HFF-Myc (cell line): Measurements from ENCODE around the gene LY6G6F.

Experiments
- DNase-seq: peaks from one replicate; pipeline ENCODE4 v3.0.0-alpha.2; 2011; ENCODE audit warnings: low read depth; ENCODE audit errors: extremely low read depth
- H3K4me3 ChIP-seq: replicated peaks from 2 replicates; pipeline ENCODE4 v1.5.1; 2011; ENCODE audit warnings: low read depth, mild to moderate bottlenecking, control low read depth, low read length
- TF ChIP-seq, protein P1 (sequence below): IDR thresholded peaks from 2 replicates; pipeline ENCODE4 v1.5.1; 2012; ENCODE audit warnings: mild to moderate bottlenecking, low read depth, low read length, control low read depth; ENCODE audit errors: missing control alignments

The LY6G6F gene

DNA sequence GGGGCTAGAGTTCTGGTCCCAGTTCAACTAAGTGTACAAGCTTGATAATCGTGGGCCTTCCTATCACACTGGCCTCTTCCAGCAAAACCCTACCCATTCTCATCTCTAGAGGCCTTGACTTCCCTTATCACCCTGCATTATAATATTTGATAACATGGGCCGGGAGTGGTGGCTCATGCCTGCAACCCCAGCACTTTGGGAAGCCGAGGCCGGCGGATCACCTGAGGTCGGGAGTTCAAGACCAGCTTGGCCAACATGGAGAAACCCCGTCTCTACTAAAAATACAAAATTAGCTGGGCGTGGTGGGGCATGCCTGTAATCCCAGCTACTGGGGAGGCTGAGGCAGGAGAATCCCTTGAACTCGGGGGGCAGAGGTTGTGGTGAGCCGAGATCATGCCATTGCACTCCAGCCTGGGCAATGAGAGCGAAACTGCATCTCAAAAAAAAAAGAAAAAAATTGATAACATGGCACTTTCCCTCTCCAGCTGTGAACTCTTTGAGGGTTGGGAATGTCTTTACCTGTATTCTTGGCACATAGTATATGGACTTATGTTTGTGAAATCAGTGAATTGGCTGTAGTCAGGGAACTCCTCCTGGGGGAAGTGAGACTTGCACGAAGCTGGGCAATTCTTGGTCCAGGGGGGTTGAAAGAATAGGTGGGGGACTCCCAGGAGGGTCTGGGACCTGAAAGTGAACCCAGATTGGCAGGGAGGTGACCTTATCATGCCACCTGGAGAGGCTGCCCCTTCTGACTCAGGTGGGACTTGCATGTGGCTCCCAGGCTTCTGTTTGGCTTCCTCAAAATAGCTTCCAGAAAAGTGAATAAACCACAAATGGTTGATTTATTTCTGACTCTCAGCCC lies 45.2 kb upstream of the LY6G6F start:
- no peak for DNase-seq
- TF ChIP-seq, protein P1, sequence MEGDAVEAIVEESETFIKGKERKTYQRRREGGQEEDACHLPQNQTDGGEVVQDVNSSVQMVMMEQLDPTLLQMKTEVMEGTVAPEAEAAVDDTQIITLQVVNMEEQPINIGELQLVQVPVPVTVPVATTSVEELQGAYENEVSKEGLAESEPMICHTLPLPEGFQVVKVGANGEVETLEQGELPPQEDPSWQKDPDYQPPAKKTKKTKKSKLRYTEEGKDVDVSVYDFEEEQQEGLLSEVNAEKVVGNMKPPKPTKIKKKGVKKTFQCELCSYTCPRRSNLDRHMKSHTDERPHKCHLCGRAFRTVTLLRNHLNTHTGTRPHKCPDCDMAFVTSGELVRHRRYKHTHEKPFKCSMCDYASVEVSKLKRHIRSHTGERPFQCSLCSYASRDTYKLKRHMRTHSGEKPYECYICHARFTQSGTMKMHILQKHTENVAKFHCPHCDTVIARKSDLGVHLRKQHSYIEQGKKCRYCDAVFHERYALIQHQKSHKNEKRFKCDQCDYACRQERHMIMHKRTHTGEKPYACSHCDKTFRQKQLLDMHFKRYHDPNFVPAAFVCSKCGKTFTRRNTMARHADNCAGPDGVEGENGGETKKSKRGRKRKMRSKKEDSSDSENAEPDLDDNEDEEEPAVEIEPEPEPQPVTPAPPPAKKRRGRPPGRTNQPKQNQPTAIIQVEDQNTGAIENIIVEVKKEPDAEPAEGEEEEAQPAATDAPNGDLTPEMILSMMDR, result no peak
- H3K4me3 ChIP-seq, result peak overlapping the region; percentile 71

DNA sequence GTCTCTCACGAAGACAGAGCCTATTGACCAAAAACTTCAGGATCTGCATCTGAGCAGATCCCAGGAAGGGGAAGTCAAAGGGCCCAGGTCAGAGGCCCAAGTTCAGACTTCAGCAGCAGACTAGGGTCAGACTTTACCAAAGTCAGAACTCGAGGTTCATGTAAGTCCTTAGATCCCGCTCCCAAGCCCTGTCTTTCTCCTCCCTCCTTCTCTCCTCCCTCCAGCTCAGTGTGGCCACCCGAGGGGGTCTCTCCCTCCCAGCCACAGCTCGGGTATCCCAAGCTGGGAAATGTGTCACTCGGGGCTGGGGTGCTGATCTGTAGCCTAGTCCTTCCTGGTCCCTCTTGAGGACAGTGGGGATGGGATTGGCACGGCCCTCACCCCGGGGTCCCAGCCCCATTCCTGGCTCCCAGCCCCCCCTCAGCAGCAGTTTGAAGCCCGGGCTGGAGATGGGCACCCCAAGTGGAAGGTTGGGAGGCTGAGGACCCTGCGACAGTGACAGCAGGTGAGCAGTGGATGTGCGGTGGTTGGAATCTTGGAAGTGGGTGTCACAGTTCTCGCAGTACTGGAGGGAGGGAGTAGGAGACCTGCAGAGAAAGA lies 44.4 kb upstream of the LY6G6F start:
- TF ChIP-seq, protein P1, result no peak
- DNase-seq, result no peak
- peak overlapping the region; percentile 97; the same call in 1 of the 2 replicates for H3K4me3 ChIP-seq

DNA sequence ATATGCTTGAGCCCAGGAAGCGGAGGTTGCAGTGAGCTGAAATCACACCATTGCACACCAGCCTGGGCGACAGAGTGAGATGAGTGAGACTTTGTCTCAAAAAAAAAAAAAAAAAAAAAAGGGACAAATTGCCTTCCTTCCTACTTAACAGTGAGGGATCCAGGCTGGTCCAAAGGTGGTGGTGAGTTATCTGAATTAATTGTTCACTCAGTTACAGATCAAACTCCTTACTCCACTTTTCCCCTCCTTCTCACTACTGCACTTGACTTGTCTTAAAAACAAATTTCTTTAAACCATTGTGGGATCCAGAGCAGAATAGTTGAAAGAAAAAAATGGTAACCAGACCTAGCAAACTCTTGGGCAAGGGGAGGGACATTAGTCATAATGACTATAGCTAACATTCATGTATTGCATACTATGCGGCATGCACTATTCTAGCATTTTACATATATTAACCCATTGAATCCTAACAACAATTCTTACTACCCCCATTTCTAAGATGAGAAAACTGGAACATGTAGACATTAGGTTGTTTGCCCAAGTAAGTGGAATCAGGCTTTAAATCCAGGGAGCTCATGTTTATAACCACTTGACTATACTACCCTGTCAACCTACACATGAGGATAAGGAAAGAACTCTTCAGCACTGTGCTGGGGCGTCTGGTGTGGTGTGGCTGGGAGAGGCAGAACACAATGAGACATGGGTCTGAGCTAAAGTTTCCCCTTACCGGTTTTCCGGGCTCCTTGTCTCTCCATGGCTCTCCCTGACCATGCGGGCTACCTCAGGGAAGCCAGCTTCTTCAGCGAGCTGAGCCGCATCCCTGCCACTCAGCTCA lies 43.3 kb upstream of the LY6G6F start:
- TF ChIP-seq, protein P1, result no peak
- DNase-seq, result no peak
- H3K4me3 ChIP-seq, result peak overlapping the region; percentile 97

DNA sequence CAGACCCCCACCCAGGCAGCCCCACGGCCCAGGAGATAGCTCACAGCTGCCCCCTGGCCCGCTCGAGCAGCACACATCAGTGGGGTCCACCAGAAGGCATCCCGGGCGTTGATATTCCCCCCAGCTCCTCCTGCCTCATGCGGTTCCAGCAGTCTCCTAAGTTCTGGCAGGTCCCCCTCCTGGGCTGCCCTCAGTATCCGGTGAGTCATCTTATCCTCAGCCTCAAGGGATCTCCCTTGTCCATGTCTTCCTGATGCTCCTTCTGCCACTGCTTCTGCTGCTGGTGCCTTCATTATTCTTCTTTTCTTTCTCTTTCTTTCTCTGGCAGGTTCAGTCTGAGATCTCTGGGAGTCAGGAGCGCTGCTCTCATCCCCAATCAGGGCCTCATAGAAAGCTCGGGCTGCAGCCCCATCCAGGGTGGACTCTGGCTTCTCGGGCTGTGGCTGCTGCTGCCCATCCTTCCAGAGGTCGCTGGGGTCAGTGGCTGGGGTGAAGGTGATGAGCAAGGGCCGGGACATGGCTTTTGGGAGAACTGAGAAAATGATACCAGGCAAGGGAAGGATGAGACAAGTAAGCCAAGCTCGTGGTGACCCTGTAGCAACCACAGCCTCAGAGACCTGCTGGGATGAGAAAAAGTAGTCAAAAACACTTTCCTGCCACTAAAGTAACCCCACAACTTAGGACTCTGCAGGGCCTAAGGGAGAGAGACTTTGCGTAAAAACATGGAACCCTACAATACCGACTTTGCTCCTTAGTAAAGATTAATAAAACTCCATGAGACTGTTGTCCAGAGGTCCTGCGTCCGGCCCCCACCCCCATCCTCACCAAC lies 42.5 kb upstream of the LY6G6F start:
- peak overlapping the region; percentile 97 for H3K4me3 ChIP-seq
- peak; percentile 61 for DNase-seq
- TF ChIP-seq, protein P1, result no peak

DNA sequence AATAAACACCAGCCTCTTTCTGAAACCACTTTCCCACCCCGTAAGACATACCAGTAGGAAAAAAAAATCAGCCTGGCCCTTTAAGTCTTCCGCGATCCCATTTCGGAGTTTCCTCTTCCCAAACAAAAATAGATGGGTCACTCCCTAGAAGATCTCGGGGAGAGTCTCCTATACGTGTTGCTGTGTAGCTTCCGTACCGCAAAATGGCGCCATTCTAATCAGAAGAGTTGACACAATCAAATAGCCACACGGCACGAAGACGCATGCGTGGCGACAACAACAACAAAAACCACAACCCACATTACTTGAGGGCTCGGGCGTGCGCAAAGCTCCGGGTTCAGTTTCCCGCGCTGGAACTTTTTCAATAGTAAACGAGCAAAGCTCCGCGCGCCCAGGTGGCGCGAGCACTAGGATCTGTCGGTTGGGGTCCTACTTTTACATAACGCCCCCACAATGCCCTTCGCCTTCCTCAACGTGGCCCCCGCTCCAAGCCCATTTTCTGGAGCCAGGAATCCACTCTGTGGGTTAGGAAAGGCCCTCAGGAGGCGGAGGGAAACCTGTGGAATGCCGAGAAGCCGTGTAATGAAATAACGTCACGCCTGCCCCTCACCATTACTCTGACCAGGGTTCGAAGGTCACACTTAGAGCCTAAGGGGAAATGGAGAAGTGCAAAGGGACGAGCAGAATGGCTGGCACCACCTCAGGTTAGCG lies 41.7 kb upstream of the LY6G6F start, which contains the start of gene GPANK1:
Gene GPANK1, minus strand, starts transcription at position 208 of the 711 bp plus-strand sequence. CDS start 519 bp downstream, outside the sequence.
- peak within 1 kb of the TSS; percentile 97 for H3K4me3 ChIP-seq
- DNase-seq, result peak; percentile 95
- TF ChIP-seq, protein P1, result no peak
